Natural killer cell (primary cell): Measurements from ENCODE around the gene IL15. TPM values are rescaled to one million over a fixed set of nuclear protein-coding genes. Genes with fewer than 3 reads are reported as not detected.
A peak's percentile ranks its signal among the peaks of the same experiment; 100 is the strongest.

Experiments used
- ATAC-seq, 3 donors: fragments of 150-1000 bp in 2 of 3; fragments of 200-7000 bp in 1 of 3; cut with Tn5 transposase; 1 replicate in 1 of 3; 2 replicates in 2 of 3; pipeline ENCODE4 v1.10.0; 2021; ENCODE audit warnings: mild to moderate bottlenecking in 2 of 3, moderate library complexity in 2 of 3
- DNase-seq, 2 donors: peaks; one replicate each; pipeline versions ENCODE4 v3.0.0 to v3.0.0-alpha.2; 2013 to 2021; ENCODE audit warnings: mixed read lengths in 1 of 2
- H3K27ac ChIP-seq: one replicate; pipeline ENCODE4 v1.5.1; 2013; ENCODE audit warnings: mild to moderate bottlenecking, low read length
- H3K27me3 ChIP-seq: one replicate; pipeline ENCODE4 v1.6.1; 2013; ENCODE audit warnings: low read length; ENCODE audit not compliant: control insufficient read depth, insufficient read depth
- H3K36me3 ChIP-seq: one replicate; pipeline ENCODE4 v1.6.1; 2013; ENCODE audit warnings: low read length; ENCODE audit not compliant: control insufficient read depth, insufficient read depth
- H3K4me1 ChIP-seq: one replicate; pipeline ENCODE4 v1.6.1; 2013; ENCODE audit warnings: low read length; ENCODE audit not compliant: control insufficient read depth, insufficient read depth
- H3K4me3 ChIP-seq: one replicate; pipeline ENCODE4 v1.5.1; 2013; ENCODE audit warnings: low read length
- H3K9me3 ChIP-seq: one replicate; pipeline ENCODE4 v1.6.1; 2013; ENCODE audit warnings: low read length; ENCODE audit not compliant: control insufficient read depth, insufficient read depth
- H3K27ac Mint-ChIP-seq, 2 donors: one replicate each; pipeline ENCODE4 v1.8.0; 2022; ENCODE audit warnings: mild to moderate bottlenecking in 2 of 2, mixed read lengths in 2 of 2, moderate library complexity in 1 of 2
- H3K27me3 Mint-ChIP-seq, 2 donors: one replicate each; pipeline ENCODE4 v1.8.0; 2022; ENCODE audit warnings: low read depth in 2 of 2, mixed read lengths in 2 of 2
- H3K36me3 Mint-ChIP-seq: one replicate; pipeline ENCODE4 v1.8.0; 2022; ENCODE audit warnings: mixed read lengths
- H3K4me1 Mint-ChIP-seq, 2 donors: one replicate each; pipeline ENCODE4 v1.8.0; 2022; ENCODE audit warnings: mixed read lengths in 2 of 2
- H3K4me3 Mint-ChIP-seq: one replicate; pipeline ENCODE4 v1.8.0; 2022; ENCODE audit warnings: mild to moderate bottlenecking, moderate library complexity, mixed read lengths
- H3K9me3 Mint-ChIP-seq, 2 donors: one replicate each; pipeline ENCODE4 v1.8.0; 2022; ENCODE audit warnings: mixed read lengths in 2 of 2
- CTCF ChIP-seq: fragments of 200-600 bp; IDR thresholded peaks from one replicate; pipeline ENCODE4 v1.8.0; 2022; ENCODE audit warnings: antibody characterized with exemption
- WGBS: methylation state at CpG from one replicate; pipeline ENCODE4 v1.1.7; 2013; ENCODE audit warnings: missing lambda C conversion rate; ENCODE audit not compliant: insufficient coverage; 5-methylcytosine and 5-hydroxymethylcytosine counted together
- intact Hi-C: fragments of 100-400 bp; cut with micrococcal nuclease; formaldehyde crosslinking; loops from one replicate; pipeline ENCODE4 v1.14.2; 2022
- total RNA-seq, 4 donors: library from RNA; stranded (reverse); fragments of 120-200 nt in 1 of 4; gene quantifications; one replicate each; pipeline versions ENCODE4 v1.2.3 to v1.2.4, GENCODE V29; 2013 to 2022

The IL15 gene
- total RNA-seq, 3 donors from 2014 or later (not counting 1 experiment from before 2014, with no cell fraction given): 6.0 to 8.1 (median 7.8) TPM

- ATAC-seq (no peak), DNase-seq (no peak)
- Mint-ChIP-seq H3K9me3 (no peaks in the 10 kb centered on the region), H3K27ac (no peak overlapping the region), H3K4me3 (no peak overlapping the region), H3K4me1 (peaks cover 15 to 21% of the 10 kb centered on the region in 2 donors), H3K36me3 (no peaks in the 10 kb centered on the region), H3K27me3 (no peaks in the 10 kb centered on the region)
- H3K27me3 ChIP-seq: no peaks in the 10 kb centered on the region
- no peaks in the 10 kb centered on the region for H3K36me3 ChIP-seq
- TF ChIP-seq CTCF: no peak
- H3K9me3 ChIP-seq: no peaks in the 10 kb centered on the region
- no peaks in the 10 kb centered on the region for H3K4me1 ChIP-seq
- H3K4me3 ChIP-seq: no peak overlapping the region
- H3K27ac ChIP-seq: no peak overlapping the region
- 87% methylated on average over 3 of the region's 3 CpGs for WGBS
- intact Hi-C loops: no loop called here
Measured at GRCh38 chr4:141676087-141676670, 39.8 kb downstream of the IL15 start.

DNA sequence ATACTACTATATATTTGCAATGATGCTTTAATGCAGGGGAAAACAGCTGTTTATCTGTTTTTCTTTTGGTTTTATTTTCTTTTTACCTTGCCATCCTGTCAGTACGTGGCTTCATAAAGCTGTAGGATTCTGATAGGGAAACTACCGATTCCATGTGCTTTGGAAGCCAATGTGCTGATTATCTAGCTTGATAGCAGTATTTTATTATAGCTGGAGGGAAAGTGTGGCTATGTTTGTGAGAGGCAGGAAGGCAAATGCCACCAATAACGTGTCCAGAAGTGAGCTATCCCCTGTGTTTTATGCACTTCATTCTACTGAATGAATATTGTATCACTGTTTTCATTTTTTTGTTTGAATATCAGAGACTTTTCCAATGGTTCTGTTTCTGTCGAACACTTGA lies 43.7 kb downstream of the IL15 start:
- no peaks in the 10 kb centered on the region for H3K9me3 Mint-ChIP-seq
- Histone ChIP-seq H3K27me3 (no peaks in the 10 kb centered on the region), H3K9me3 (no peaks in the 10 kb centered on the region), H3K36me3 (no peaks in the 10 kb centered on the region), H3K4me1 (no peaks in the 10 kb centered on the region), H3K27ac (no peak overlapping the region), H3K4me3 (no peak overlapping the region)
- WGBS: 72% methylated on average over 4 of the region's 4 CpGs
- no peak for DNase-seq
- no peaks in the 10 kb centered on the region for H3K36me3 Mint-ChIP-seq
- H3K4me1 Mint-ChIP-seq: peaks cover 15 to 16% of the 10 kb centered on the region in 2 donors
- H3K27ac Mint-ChIP-seq: no peak overlapping the region
- intact Hi-C loops: no loop called here
- H3K27me3 Mint-ChIP-seq: no peaks in the 10 kb centered on the region
- ATAC-seq: no peak
- H3K4me3 Mint-ChIP-seq: no peak overlapping the region
- no peak for TF ChIP-seq CTCF

- Histone ChIP-seq H3K27me3 (no peaks in the 10 kb centered on the region), H3K9me3 (no peaks in the 10 kb centered on the region), H3K36me3 (no peaks in the 10 kb centered on the region), H3K27ac (no peak overlapping the region), H3K4me3 (no peak overlapping the region), H3K4me1 (no peaks in the 10 kb centered on the region)
- ATAC-seq (no peak), DNase-seq (no peak)
- intact Hi-C loops: no loop called here
- no peaks in the 10 kb centered on the region for H3K9me3 Mint-ChIP-seq
- H3K36me3 Mint-ChIP-seq: no peaks in the 10 kb centered on the region
- H3K4me1 Mint-ChIP-seq: no peaks in the 10 kb centered on the region
- H3K27me3 Mint-ChIP-seq: no peaks in the 10 kb centered on the region
- H3K27ac Mint-ChIP-seq: no peak overlapping the region
- 100% methylated on average over 1 of the region's 3 CpGs for WGBS
- no peak for TF ChIP-seq CTCF
- no peak overlapping the region for H3K4me3 Mint-ChIP-seq
Measured at GRCh38 chr4:141684785-141685184, 48.4 kb downstream of the IL15 start.

GRCh38 chr4:141686146-141686775 lies 49.9 kb downstream of the IL15 start:
- H3K4me3 Mint-ChIP-seq: no peak overlapping the region
- DNase-seq: peak in 1 of 2 donors; percentile 19

More at GRCh38 chr4:141686146-141686775, 49.9 kb downstream of the IL15 start:
- Mint-ChIP-seq H3K36me3 (no peaks in the 10 kb centered on the region), H3K27ac (no peak overlapping the region), H3K4me1 (no peaks in the 10 kb centered on the region), H3K27me3 (no peaks in the 10 kb centered on the region), H3K9me3 (no peaks in the 10 kb centered on the region)
- Histone ChIP-seq H3K27me3 (no peaks in the 10 kb centered on the region), H3K36me3 (no peaks in the 10 kb centered on the region), H3K4me3 (no peak overlapping the region), H3K27ac (no peak overlapping the region), H3K9me3 (no peaks in the 10 kb centered on the region), H3K4me1 (no peaks in the 10 kb centered on the region)
- WGBS: 74% methylated on average over 7 of the region's 8 CpGs
- intact Hi-C loops: no loop called here
- ATAC-seq: peak in 1 of 3 donors; percentile 18
- no peak for TF ChIP-seq CTCF
